K562 (cell line): ENCODE results near the gene KCTD1. TPM values are rescaled to one million over a fixed set of nuclear protein-coding genes. Genes with fewer than 3 reads are reported as not detected.

Experiments
- ATAC-seq: fragments of 200-7000 bp; cut with Tn5 transposase; 3 replicates; pipeline ENCODE4 v1.9.1; 2020; ENCODE audit warnings: moderate library complexity
- BruUV-seq: library from RNA; stranded (reverse); fragments of 400-500 nt; replicated peaks from 2 replicates; lab custom pipeline; 2021; lab: Mats Ljungman, UMichigan
- CTCF ChIA-PET: fragments of 300-600 bp; formaldehyde crosslinking; extraction: SDS; loops from one replicate; lab custom pipeline; 2021; ENCODE audit warnings: low intra/inter-chr PET ratio; lab: Yijun Ruan, JAX
- POLR2A ChIA-PET: fragments of 300-600, 350-650 bp; sonication (Branson Sonifier 250); formaldehyde crosslinking; extraction: SDS; loops from one replicate; lab custom pipeline; 2021; ENCODE audit warnings: antibody characterized with exemption, inconsistent platforms; lab: Yijun Ruan, JAX
- DNase-seq, 4 experiments: peaks; one replicate each; pipeline versions ENCODE4 v3.0.0 to v3.0.0-alpha.2; 2011 to 2018; ENCODE audit warnings: low spot score in 3 of 4, mixed read lengths in 3 of 4; ENCODE audit errors: extremely low read depth in 1 of 4
- FAIRE-seq: peaks from 2 replicates; lab custom pipeline; 2011; peaks lifted over from hg19 to GRCh38; lab: Jason Lieb, UNC
- H2AFZ ChIP-seq: 2 replicates; pipeline ENCODE4 v1.6.0; 2011; ENCODE audit warnings: low read depth, low read length, control low read depth, inconsistent platforms
- H3K27ac ChIP-seq: fragments of 200-600 bp; 3 replicates; pipeline ENCODE4 v1.8.0; 2011; ENCODE audit warnings: low read depth, mild to moderate bottlenecking, control low read depth, inconsistent platforms, low read length, moderate library complexity, mixed read lengths; ENCODE audit errors: extremely low read depth
- H3K27me3 ChIP-seq, 2 experiments: fragments of 300-600 bp in 1 of 2; 2 replicates in 1 of 2; 3 replicates in 1 of 2; pipeline versions ENCODE4 v1.6.0 to v1.8.0; 2011; ENCODE audit warnings: inconsistent platforms in 2 of 2, low read length in 2 of 2, mild to moderate bottlenecking in 1 of 2, mixed read lengths in 1 of 2, moderate library complexity in 1 of 2; ENCODE audit not compliant: control insufficient read depth in 2 of 2, insufficient read depth in 2 of 2
- H3K36me3 ChIP-seq: fragments of 300-600 bp; 3 replicates; pipeline ENCODE4 v1.8.0; 2011; ENCODE audit warnings: mild to moderate bottlenecking, low read length, inconsistent platforms; ENCODE audit not compliant: control insufficient read depth, insufficient read depth
- H3K4me1 ChIP-seq, 2 experiments: fragments of 200-600 bp in 1 of 2; replicated peaks in 1 of 2; 2 replicates in 1 of 2; 3 replicates in 1 of 2; pipeline versions ENCODE4 v1.5.1 to v1.8.0; 2011; ENCODE audit warnings: inconsistent platforms in 2 of 2, low read length in 2 of 2, mild to moderate bottlenecking in 1 of 2, mixed read lengths in 1 of 2, moderate library complexity in 1 of 2; ENCODE audit not compliant: control insufficient read depth in 2 of 2, insufficient read depth in 2 of 2
- H3K4me2 ChIP-seq: 2 replicates; pipeline ENCODE4 v1.6.1; 2011; ENCODE audit warnings: low read length, control low read depth, inconsistent platforms, mixed read lengths; ENCODE audit not compliant: insufficient read depth
- H3K4me3 ChIP-seq: fragments of 200-600 bp; sonication (generic), shearing (Covaris generic); 2 replicates; pipeline ENCODE4 v1.5.1; 2016; ENCODE audit warnings: control low read depth, inconsistent platforms
- H3K79me2 ChIP-seq: fragments of 200-600 bp; 3 replicates; pipeline ENCODE4 v1.8.0; 2011; ENCODE audit warnings: low read length, inconsistent platforms; ENCODE audit not compliant: control insufficient read depth, insufficient read depth
- H3K9ac ChIP-seq, 2 experiments: 2 replicates each; pipeline versions ENCODE4 v1.6.0 to v1.6.1; 2011; ENCODE audit warnings: low read depth in 2 of 2, low read length in 2 of 2, control low read depth in 1 of 2, inconsistent platforms in 1 of 2, mild to moderate bottlenecking in 1 of 2, mixed read lengths in 1 of 2; ENCODE audit not compliant: insufficient read depth in 1 of 2
- H3K9me1 ChIP-seq: one replicate; pipeline ENCODE4 v1.6.0; 2011; ENCODE audit warnings: inconsistent platforms, mild to moderate bottlenecking, low read length, moderate library complexity; ENCODE audit not compliant: control insufficient read depth, insufficient read depth
- H3K9me3 ChIP-seq: replicated peaks from 2 replicates; pipeline ENCODE4 v1.5.1; 2011; ENCODE audit warnings: low read depth, low read length, inconsistent platforms; ENCODE audit not compliant: control insufficient read depth, insufficient read depth
- H4K20me1 ChIP-seq: replicated peaks from 2 replicates; pipeline ENCODE4 v1.6.1; 2011; ENCODE audit warnings: low read length, inconsistent platforms, mixed read lengths; ENCODE audit not compliant: control insufficient read depth, insufficient read depth
- BCLAF1 ChIP-seq, 2 experiments: fragments of 450-650 bp in 1 of 2; IDR thresholded peaks; 2 replicates each; pipeline ENCODE4 v1.6.1; 2011 to 2017; ENCODE audit warnings: low read depth in 2 of 2, antibody characterized with exemption in 1 of 2, borderline replicate concordance in 1 of 2, low read length in 1 of 2, mild to moderate bottlenecking in 1 of 2, mixed read lengths in 1 of 2; ENCODE audit not compliant: control insufficient read depth in 1 of 2
- BRF1 ChIP-seq: IDR thresholded peaks from 3 replicates; pipeline ENCODE4 v1.6.1; 2011; ENCODE audit warnings: borderline replicate concordance, mild to moderate bottlenecking; ENCODE audit not compliant: insufficient read length; ENCODE audit errors: extremely low read depth
- ELK1 ChIP-seq: sonication (generic); formaldehyde crosslinking; IDR thresholded peaks from 2 replicates; pipeline ENCODE4 v1.8.1; 2022; ENCODE audit warnings: missing genetic modification reagents
- FOSL1 ChIP-seq: fragments of 200-800 bp; sonication (Bioruptor generic); conservative IDR thresholded peaks from 2 replicates; pipeline ENCODE4 v1.6.1; 2016; ENCODE audit warnings: missing genetic modification characterization, missing compliant biosample characterization
- IRF9 ChIP-seq: fragments of 450-650 bp; IDR thresholded peaks from 2 replicates; pipeline ENCODE4 v1.6.1; 2016; ENCODE audit warnings: missing biosample characterization, missing genetic modification characterization
- KDM5B ChIP-seq: fragments of 200-600 bp; sonication (generic); IDR thresholded peaks from 2 replicates; pipeline ENCODE4 v1.6.1; 2012; ENCODE audit warnings: low read depth, mild to moderate bottlenecking, moderate library complexity, low read length, control low read depth, inconsistent platforms; ENCODE audit not compliant: insufficient replicate concordance
- KHSRP ChIP-seq: fragments of 450-650 bp; IDR thresholded peaks from 2 replicates; pipeline ENCODE4 v1.6.1; 2017
- L3MBTL2 ChIP-seq: fragments of 450-650 bp; IDR thresholded peaks from 2 replicates; pipeline ENCODE4 v1.6.1; 2016; ENCODE audit warnings: mild to moderate bottlenecking, moderate library complexity
- MYBL2 ChIP-seq, 2 experiments: fragments of 450-650 bp in 1 of 2; sonication (generic) in 1 of 2; formaldehyde crosslinking in 1 of 2; IDR thresholded peaks; 2 replicates each; pipeline versions ENCODE4 v1.6.1 to v1.8.1; 2017 to 2022; ENCODE audit warnings: borderline replicate concordance in 1 of 2, inconsistent platforms in 1 of 2, low read depth in 1 of 2, mild to moderate bottlenecking in 1 of 2, missing genetic modification reagents in 1 of 2, moderate library complexity in 1 of 2
- NR2C1 ChIP-seq, 2 experiments: fragments of 450-650 bp; IDR thresholded peaks; 2 replicates each; pipeline ENCODE4 v1.6.1; 2017; ENCODE audit warnings: mild to moderate bottlenecking in 2 of 2, antibody characterized with exemption in 1 of 2, inconsistent platforms in 1 of 2, missing compliant biosample characterization in 1 of 2, missing genetic modification characterization in 1 of 2
- RBM34 ChIP-seq: fragments of 200-400 bp; formaldehyde crosslinking; IDR thresholded peaks from 2 replicates; pipeline ENCODE4 v1.6.1; 2018; ENCODE audit warnings: low read length, borderline replicate concordance; ENCODE audit not compliant: insufficient read depth
- SIN3B ChIP-seq: fragments of 450-650 bp; IDR thresholded peaks from 2 replicates; pipeline ENCODE4 v1.6.1; 2017; ENCODE audit warnings: low read depth, mild to moderate bottlenecking, moderate library complexity
- SMARCC2 ChIP-seq: fragments of 450-650 bp; IDR thresholded peaks from 2 replicates; pipeline ENCODE4 v1.6.1; 2017; ENCODE audit warnings: antibody characterized with exemption, moderate library complexity, mild to moderate bottlenecking, low read depth
- SNAPC5 ChIP-seq: fragments of 250-450 bp; sonication (Bioruptor Pico); IDR thresholded peaks from 2 replicates; pipeline ENCODE4 v1.8.0; 2021; ENCODE audit warnings: moderate library complexity, mild to moderate bottlenecking, inconsistent platforms
- ZFPM2 ChIP-seq: fragments of 250-450 bp; sonication (Bioruptor Pico); IDR thresholded peaks from 2 replicates; pipeline ENCODE4 v1.5.1; 2022; ENCODE audit warnings: mild to moderate bottlenecking
- ZNF121 ChIP-seq: sonication (generic); formaldehyde crosslinking; conservative IDR thresholded peaks from 2 replicates; pipeline ENCODE4 v1.8.0; 2022; ENCODE audit warnings: missing genetic modification reagents
- ZNF184 ChIP-seq: sonication (generic); formaldehyde crosslinking; IDR thresholded peaks from 2 replicates; pipeline ENCODE4 v1.5.0; 2020; ENCODE audit warnings: missing genetic modification reagents
- WGBS: fragments of 100-300 bp; shearing (Covaris generic); methylation state at CpG from one replicate; pipeline ENCODE4 v1.1.6; 2016; ENCODE audit warnings: low coverage, mixed read lengths; ENCODE audit not compliant: insufficient coverage; ENCODE audit errors: missing lambda C conversion rate; 5-methylcytosine and 5-hydroxymethylcytosine counted together
- in situ Hi-C: fragments of 300-500 bp; cut with MboI; formaldehyde crosslinking; loops from 4 replicates; pipeline ENCODE4 v1.15.0; 2018; ENCODE audit warnings: inconsistent platforms, mixed read lengths
- intact Hi-C: fragments of 100-400 bp; cut with micrococcal nuclease; formaldehyde crosslinking; loops from 2 replicates; pipeline ENCODE4 v1.14.2; 2022
- polyA plus RNA-seq, 8 experiments: library from polyadenylated mRNA; depleted of rRNA in 4 of 8; stranded (reverse) in 5 of 8; unstranded in 3 of 8; fragments of >200 nt; fragmentation: Nextera tagmentation in 2 of 8; fragmentation: Illumina TruSeq in 1 of 8; extraction: Ambion mirVana in 2 of 8; extraction: Trizol in 1 of 8; gene quantifications; 2 replicates each; pipeline versions ENCODE4 v1.2.1 to v1.2.3, GENCODE V29; 2011 to 2014; ENCODE audit warnings: inconsistent platforms in 1 of 8, missing spikeins in 1 of 8
- total RNA-seq, 7 experiments: library from RNA; depleted of rRNA in 6 of 7; stranded (reverse); fragments of >200 nt in 6 of 7; fragmentation: Illumina TruSeq in 2 of 7; extraction: Trizol in 2 of 7; gene quantifications; 2 replicates each; pipeline versions ENCODE4 v1.2.1 to v1.2.3, GENCODE V29; 2011 to 2021; ENCODE audit warnings: low replicate concordance in 1 of 7

Gene KCTD1
- total and polyA plus RNA-seq, 9 of the 15 experiments (the other 6 are each of a cell fraction or from before 2014, with no cell fraction given), result not detected

GRCh38 chr18:26503382-26503781 is 45.0 kb downstream of the KCTD1 start:
- TF ChIP-seq BRF1 (no peak), IRF9 (no peak), SMARCC2 (no peak), FOSL1 (no peak), MYBL2 (IDR thresholded peaks at IDR 0.05; ENCODE audit: low read depth) (no peak), MYBL2 (CRISPR knock-in tag; IDR thresholded peaks at IDR 0.05; ENCODE audit: borderline replicate concordance) (no peak), ZNF184 (no peak), ELK1 (CRISPR knock-in tag) (no peak), L3MBTL2 (no peak), KDM5B (no peak), ZFPM2 (CRISPR knock-in tag) (no peak), RBM34 (no peak), SIN3B (no peak), NR2C1 (IDR thresholded peaks at IDR 0.05) (no peak), NR2C1 (tag; IDR thresholded peaks at IDR 0.05) (no peak), ZNF121 (no peak), BCLAF1 (IDR thresholded peaks at IDR 0.05; ENCODE audit: borderline replicate concordance in 1 of 2, control insufficient read depth in 1 of 2, low read depth in 2 of 2, low read length in 1 of 2) (no peak), KHSRP (no peak), SNAPC5 (CRISPR knock-in tag) (no peak)
- Histone ChIP-seq H3K9me3 (no peaks in the 10 kb centered on the region), H3K4me2 (no peak overlapping the region), H3K4me3 (no peak overlapping the region), H3K4me1 (no peaks in the 10 kb centered on the region), H4K20me1 (no peaks in the 10 kb centered on the region), H3K36me3 (no peaks in the 10 kb centered on the region), H3K79me2 (no peaks in the 10 kb centered on the region), H3K9ac (no peak overlapping the region), H3K27me3 (peaks cover 2 to 9% of the 10 kb centered on the region in 2 experiments; a peak in 2 of 5 replicates), H3K27ac (no peak overlapping the region), H2AFZ (no peak overlapping the region), H3K9me1 (no peaks in the 10 kb centered on the region)
- ATAC-seq, result no peak
- WGBS, result 2% methylated on average over 7 of the region's 7 CpGs
- CTCF ChIA-PET, result no interaction called here
- FAIRE-seq, result no peak
- intact Hi-C loops (no loop called here), in situ Hi-C loops (no loop called here)
- no TSS peak for BruUV-seq
- no peak for DNase-seq
- POLR2A ChIA-PET, result no interaction called here
